Activated CD4-positive, alpha-beta T cell treated with anti-CD3 and anti-CD28 coated beads, Interleukin-2, amount 50 U/mL, for 24 hours (primary cell): ENCODE measurements around the gene UHRF1.
A peak's percentile ranks its signal among the peaks of the same experiment; 100 is the strongest.
"Not testable (repeated sequence)": the region's sequence is repeated elsewhere in the genome, so short reads cannot be mapped to it uniquely, and the experiment has no call there.

Source experiments
- DNase-seq, 2 donors: peaks; one replicate each; pipeline ENCODE4 v3.0.0-alpha.2; 2020; ENCODE audit warnings: low read depth in 1 of 2, low spot score in 1 of 2

The UHRF1 gene

GRCh38 chr19:4897146-4897545, 12.2 kb upstream of the UHRF1 start:
- no peak for DNase-seq

GRCh38 chr19:4900879-4901278, 8.4 kb upstream of the UHRF1 start:
- not testable (repeated sequence) for DNase-seq

- no peak for DNase-seq
Observed at GRCh38 chr19:4902796-4903195, 6.5 kb upstream of the UHRF1 start, which contains the start of gene ARRDC5. TSS of gene ARRDC5 (minus strand) at chr19:4902896. CDS start at chr19:4902825, 71 bp downstream.

GRCh38 chr19:4904481-4904880, 4.8 kb upstream of the UHRF1 start:
- no peak for DNase-seq

- DNase-seq, result no peak
Observed at GRCh38 chr19:4906963-4907362, 2.3 kb upstream of the UHRF1 start.

GRCh38 chr19:4908360-4908759, 941 bp upstream of the UHRF1 start:
- DNase-seq, result no peak

- no peak for DNase-seq
Observed at GRCh38 chr19:4908781-4909155, 533 bp upstream of the UHRF1 start.

GRCh38 chr19:4909897-4910593, 744 bp downstream of the UHRF1 start:
- DNase-seq, result peak; percentile 88 to 90

- DNase-seq, result no peak
Observed at GRCh38 chr19:4910594-4911281, 1.4 kb downstream of the UHRF1 start.

- DNase-seq, result no peak
Observed at GRCh38 chr19:4911314-4911713, 2.0 kb downstream of the UHRF1 start.

- peak; percentile 53 to 71 for DNase-seq
Observed at GRCh38 chr19:4911786-4912672, 2.7 kb downstream of the UHRF1 start.

- DNase-seq, result no peak
Observed at GRCh38 chr19:4913996-4914735, 4.9 kb downstream of the UHRF1 start.

GRCh38 chr19:4914736-4915501, 5.6 kb downstream of the UHRF1 start:
- peak; percentile 34 to 72 for DNase-seq

- no peak for DNase-seq
Observed at GRCh38 chr19:4916292-4917082, 7.2 kb downstream of the UHRF1 start.

GRCh38 chr19:4922530-4923275, 13.4 kb downstream of the UHRF1 start:
- no peak for DNase-seq

- no peak for DNase-seq
Observed at GRCh38 chr19:4923276-4923747, 14.0 kb downstream of the UHRF1 start.

GRCh38 chr19:4929186-4929585, 19.9 kb downstream of the UHRF1 start:
- no peak for DNase-seq

- DNase-seq, result no peak
Observed at GRCh38 chr19:4930664-4931063, 21.4 kb downstream of the UHRF1 start.

- DNase-seq, result no peak
Observed at GRCh38 chr19:4932711-4933110, 23.4 kb downstream of the UHRF1 start.
